Motor neuron (in vitro differentiated cells): ENCODE results near the gene OSBPL7. TPM values are rescaled to one million over a fixed set of nuclear protein-coding genes. Genes with fewer than 3 reads are reported as not detected.
A peak's percentile ranks its signal among the peaks of the same experiment; 100 is the strongest.

ENCODE experiments used
- ATAC-seq, 8 experiments: fragments of 200-7000 bp; cut with Tn5 transposase; replicated peaks in 6 of 8; 2 replicates each; pipeline ENCODE4 v1.8.0; 2021; ENCODE audit warnings: mild to moderate bottlenecking in 8 of 8, moderate library complexity in 8 of 8
- H3K27ac ChIP-seq, 2 donors: fragments of 250-450 bp; sonication (Bioruptor Pico); 2 replicates each; pipeline ENCODE4 v1.9.0; 2021; ENCODE audit warnings: antibody characterized with exemption in 2 of 2, mild to moderate bottlenecking in 2 of 2, moderate library complexity in 1 of 2
- H3K4me1 ChIP-seq, 2 donors: fragments of 250-450 bp; sonication (Bioruptor Pico); replicated peaks in 1 of 2; 2 replicates each; pipeline ENCODE4 v1.6.1; 2021; ENCODE audit warnings: antibody characterized with exemption in 2 of 2, mild to moderate bottlenecking in 2 of 2, moderate library complexity in 1 of 2
- H3K4me3 ChIP-seq, 5 donors: fragments of 250-450 bp; sonication (Bioruptor Pico); 2 replicates each; pipeline ENCODE4 v1.9.0; 2021; ENCODE audit warnings: antibody characterized with exemption in 5 of 5, mild to moderate bottlenecking in 5 of 5, moderate library complexity in 4 of 5
- WGBS, 10 experiments: fragments of 450-650 bp; shearing (Covaris generic); methylation state at CpG; one replicate each; pipeline ENCODE4 v1.0.0; 2022; 5-methylcytosine and 5-hydroxymethylcytosine counted together
- in situ Hi-C, 9 experiments: fragments of 400-800 bp; cut with MboI; loops; one replicate each; pipeline ENCODE4 v1.15.0; 2021; ENCODE audit warnings: low sequenced_read_pairs in 9 of 9, low pct_unique_long_range_greater_than_20kb in 2 of 9; ENCODE audit not compliant: unreplicated experiment in 9 of 9
- total RNA-seq, 8 experiments: library from RNA; unstranded; fragments of 300-600 nt; gene quantifications; 2 replicates each; pipeline versions ENCODE4 v1.2.3 to v1.2.4, GENCODE V29; 2022

OSBPL7 gene
- total RNA-seq, 8 experiments from 2014 or later: 2.2 to 16.6 (median 8.4) TPM

DNA sequence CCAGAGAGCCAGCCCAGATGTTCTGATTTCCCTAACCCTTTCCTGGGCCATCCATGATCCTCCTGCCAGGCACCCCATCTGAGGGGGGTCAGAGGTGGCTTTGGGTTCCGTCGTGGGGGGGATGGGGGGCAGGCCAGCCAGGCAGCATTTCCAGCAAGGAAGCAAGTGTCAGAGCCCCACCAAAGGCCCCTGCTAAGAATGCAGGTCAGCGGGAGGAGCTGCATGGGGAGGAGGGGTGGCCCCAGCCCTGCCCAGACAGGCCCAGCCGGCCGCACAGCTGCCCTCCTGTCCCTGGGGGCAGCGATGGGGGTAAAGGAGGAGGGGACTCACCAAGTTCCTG is 21.8 kb upstream of the OSBPL7 start:
- Histone ChIP-seq H3K4me1 (peaks cover 11 to 19% of the 10 kb centered on the region in 2 donors), H3K27ac (no peak overlapping the region), H3K4me3 (no peak overlapping the region)
- in situ Hi-C loops: loop anchor here in 4 of 9 experiments (5.0 to 25.0 kb wide), 5 partner anchors 44 to 169 kb away; partner anchors contain the start of genes PNPO (in 1 of the 4) and SP2 (in 1 of the 4)
- no peak for ATAC-seq
- 0% methylated on average over 1 of the region's 6 CpGs; no CpG with 5 or more reads in 9 of the 10 experiments for WGBS, 10 experiments

GRCh38 chr17:47841488-47842291 is 20.1 kb upstream of the OSBPL7 start:
- H3K27ac ChIP-seq: peak overlapping the region in 1 of 2 donors; percentile 41
- in situ Hi-C loops: loop anchor here in 4 of 9 experiments (5.0 to 25.0 kb wide), 5 partner anchors 46 to 171 kb away; partner anchors contain the start of genes PNPO (in 1 of the 4) and SP2 (in 1 of the 4)

DNA sequence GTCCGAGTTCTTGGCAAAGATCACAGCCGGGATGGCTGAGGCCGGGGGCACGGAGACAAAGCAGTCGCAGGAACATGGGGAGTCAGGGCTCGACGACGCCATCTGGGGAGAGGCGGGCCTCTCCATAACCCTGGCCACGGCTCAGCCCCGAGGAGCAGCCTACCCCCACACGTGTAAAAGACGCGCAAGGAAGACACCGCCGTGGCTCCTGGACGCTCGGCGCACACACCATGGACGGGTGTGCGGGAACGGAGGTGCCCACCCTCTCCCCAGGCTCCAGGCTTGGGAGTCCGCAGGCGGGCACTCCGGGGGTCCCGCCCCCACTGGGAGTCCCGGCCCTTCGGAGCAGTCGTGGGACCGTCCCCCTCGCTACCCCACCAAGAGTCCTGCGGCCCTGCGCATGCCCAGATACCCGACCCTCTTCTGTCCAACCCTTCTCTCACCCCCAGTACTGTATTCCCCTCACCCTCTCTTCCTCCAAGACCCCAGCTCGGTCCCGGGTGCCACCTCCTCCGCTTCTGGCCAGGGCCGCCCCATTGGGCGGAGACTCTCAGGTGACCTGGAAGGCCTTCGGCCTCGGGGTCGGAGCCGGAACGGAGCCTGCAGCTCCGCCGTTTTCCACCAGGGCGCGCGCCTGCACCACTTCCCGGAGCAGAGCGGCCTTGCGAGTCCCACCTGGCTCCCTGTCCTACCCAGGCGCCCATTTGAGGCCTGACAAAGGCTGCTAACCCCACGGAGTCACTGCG is 19.3 kb upstream of the OSBPL7 start, which contains the start of gene SCRN2:
Gene SCRN2 (minus strand): TSS at position 532 of the 746 bp plus-strand sequence. CDS start 430 bp downstream, at position 102.
- Histone ChIP-seq H3K4me1 (peaks cover 11 to 16% of the 10 kb centered on the region in 2 donors), H3K27ac (peak within 1 kb of the TSS in 1 of 2 donors; percentile 43)
- in situ Hi-C loops: loop anchor here in 4 of 9 experiments (5.0 to 25.0 kb wide), 5 partner anchors 46 to 171 kb away; partner anchors contain the start of genes PNPO (in 1 of the 4) and SP2 (in 1 of the 4)

More at GRCh38 chr17:47841488-47842291, 20.1 kb upstream of the OSBPL7 start:
- Histone ChIP-seq H3K4me3 (peak overlapping the region; percentile 44 to 80 (median 58)), H3K4me1 (peaks cover 11 to 19% of the 10 kb centered on the region in 2 donors)
- ATAC-seq: peak in 5 of 8 experiments; percentile 1 to 3 (median 2)
- 54 to 100% (median 71%) methylated on average over 1 to 9 of the region's 16 CpGs; no CpG with 5 or more reads in 3 of the 10 experiments for WGBS, 10 experiments

GRCh38 chr17:47840001-47840741 is 18.6 kb upstream of the OSBPL7 start:
- in situ Hi-C loops: loop anchor here in 4 of 9 experiments (5.0 to 25.0 kb wide), 5 partner anchors 47 to 172 kb away; partner anchors contain the start of genes PNPO (in 1 of the 4) and SP2 (in 1 of the 4)
- H3K4me3 ChIP-seq: peak overlapping the region; percentile 44 to 80 (median 58)
- ATAC-seq: no peak
- WGBS, 10 experiments: 0 to 95% (median 47%) methylated on average over 1 to 7 of the region's 17 CpGs; no CpG with 5 or more reads in 5 of the 10 experiments
- H3K27ac ChIP-seq: peak overlapping the region in 1 of 2 donors; percentile 43
- peaks cover 11 to 16% of the 10 kb centered on the region in 2 donors for H3K4me1 ChIP-seq

More for the DNA sequence above, 19.3 kb upstream of the OSBPL7 start, which contains the start of gene SCRN2:
- WGBS, 10 experiments: 0% methylated on average over 2 to 12 of the region's 55 CpGs; no CpG with 5 or more reads in 7 of the 10 experiments
- H3K4me3 ChIP-seq: peak within 1 kb of the TSS; percentile 44 to 80 (median 58)
- peak; percentile 81 to 91 (median 89) for ATAC-seq

DNA sequence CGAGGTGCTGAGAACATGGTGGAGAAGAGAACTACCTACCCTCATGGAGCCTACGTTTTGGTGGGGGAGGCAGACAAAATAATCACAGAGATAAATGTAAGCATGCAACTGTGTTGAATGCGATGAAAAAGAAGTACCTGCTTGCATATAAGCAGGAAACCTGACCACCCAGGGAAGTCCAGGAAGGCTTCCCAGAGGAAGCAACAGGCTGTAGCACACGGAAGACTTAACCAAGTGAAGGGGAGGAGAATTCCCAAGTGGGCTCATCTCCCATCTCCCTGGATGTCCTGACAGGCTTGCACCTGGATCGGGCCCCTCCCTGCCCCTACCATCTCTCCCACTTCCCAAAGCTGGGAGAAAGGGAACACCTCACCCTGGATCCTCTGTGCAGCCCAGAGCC is 17.5 kb upstream of the OSBPL7 start:
- H3K27ac ChIP-seq: no peak overlapping the region
- whole genome bisulfite sequencing, 10 experiments: 0 to 100% (median 83%) methylated on average over 1 to 3 of the region's 5 CpGs; no CpG with 5 or more reads in 1 of the 10 experiments
- peaks cover 11 to 16% of the 10 kb centered on the region in 2 donors for H3K4me1 ChIP-seq
- no peak overlapping the region for H3K4me3 ChIP-seq
- in situ Hi-C loops: loop anchor here in 1 of 9 experiments (25.0 kb wide), 2 partner anchors 98 to 173 kb away; partner anchors contain the start of gene PNPO
- no peak for ATAC-seq

DNA sequence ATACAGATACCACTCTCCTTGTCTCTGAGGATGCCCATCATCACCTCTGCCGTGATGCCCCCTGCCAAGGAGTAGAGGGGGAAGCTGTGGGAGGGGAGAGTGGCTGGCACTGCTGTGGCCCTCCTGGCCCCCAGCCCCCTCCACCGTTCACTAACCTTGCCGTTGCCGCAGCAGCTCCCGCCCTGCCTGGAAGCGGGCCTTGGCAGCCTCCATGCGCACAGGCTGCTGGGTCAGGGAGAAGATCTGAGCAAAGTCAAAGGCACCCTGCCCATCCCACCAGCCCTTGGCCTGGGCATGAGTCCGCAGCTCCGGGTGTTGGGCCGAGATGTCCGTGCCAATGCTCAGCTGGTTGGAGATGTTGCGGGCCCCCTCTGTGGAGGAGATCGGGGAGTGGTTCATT is 17.0 kb upstream of the OSBPL7 start:
- ATAC-seq: no peak
- 83 to 96% methylated on average over 2 to 4 of the region's 13 CpGs; no CpG with 5 or more reads in 8 of the 10 experiments for WGBS, 10 experiments
- Histone ChIP-seq H3K27ac (no peak overlapping the region), H3K4me1 (peaks cover 11 to 16% of the 10 kb centered on the region in 2 donors), H3K4me3 (no peak overlapping the region)
- in situ Hi-C loops: loop anchor here in 1 of 9 experiments (25.0 kb wide), 2 partner anchors 99 to 174 kb away; partner anchors contain the start of gene PNPO

- Histone ChIP-seq H3K27ac (no peak overlapping the region), H3K4me3 (no peak overlapping the region), H3K4me1 (peaks cover 11 to 14% of the 10 kb centered on the region in 2 donors)
- 0 to 100% (median 53%) methylated on average over 1 to 5 of the region's 13 CpGs; no CpG with 5 or more reads in 3 of the 10 experiments for WGBS, 10 experiments
- ATAC-seq: peak in 2 of 8 experiments; percentile 8 to 13
- in situ Hi-C loops: loop anchor here in 1 of 9 experiments (25.0 kb wide), 2 partner anchors 100 to 175 kb away; partner anchors contain the start of gene PNPO
These were observed 15.9 kb upstream of the OSBPL7 start for GRCh38 chr17:47837401-47838039.

DNA sequence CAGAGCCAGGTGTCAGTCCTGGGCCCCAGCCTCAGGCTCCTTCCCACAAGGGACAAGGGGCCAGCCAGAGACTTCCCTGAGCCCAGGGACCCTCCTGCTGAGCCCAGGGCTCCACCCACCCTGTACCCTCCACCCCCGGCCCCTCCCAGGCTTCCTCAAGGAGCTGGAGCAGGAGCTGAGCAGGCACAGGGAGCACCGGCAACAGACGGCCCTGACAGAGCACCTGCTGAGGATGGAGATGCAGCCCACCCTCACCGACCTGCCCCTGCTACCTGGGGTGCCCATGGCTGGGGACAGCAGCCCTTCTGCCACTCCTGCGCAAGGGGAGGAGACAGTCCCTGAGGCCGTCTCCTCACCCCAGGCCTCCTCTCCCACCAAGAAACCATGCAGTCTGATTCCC is 15.0 kb upstream of the OSBPL7 start:
- Histone ChIP-seq H3K4me1 (peaks cover 12 to 17% of the 10 kb centered on the region in 2 donors), H3K27ac (no peak overlapping the region), H3K4me3 (no peak overlapping the region)
- no peak for ATAC-seq
- in situ Hi-C loops: loop anchor here in 1 of 9 experiments (25.0 kb wide), 2 partner anchors 101 to 176 kb away; partner anchors contain the start of gene PNPO
- 66 to 100% methylated on average over 2 to 4 of the region's 6 CpGs; no CpG with 5 or more reads in 8 of the 10 experiments for WGBS, 10 experiments

DNA sequence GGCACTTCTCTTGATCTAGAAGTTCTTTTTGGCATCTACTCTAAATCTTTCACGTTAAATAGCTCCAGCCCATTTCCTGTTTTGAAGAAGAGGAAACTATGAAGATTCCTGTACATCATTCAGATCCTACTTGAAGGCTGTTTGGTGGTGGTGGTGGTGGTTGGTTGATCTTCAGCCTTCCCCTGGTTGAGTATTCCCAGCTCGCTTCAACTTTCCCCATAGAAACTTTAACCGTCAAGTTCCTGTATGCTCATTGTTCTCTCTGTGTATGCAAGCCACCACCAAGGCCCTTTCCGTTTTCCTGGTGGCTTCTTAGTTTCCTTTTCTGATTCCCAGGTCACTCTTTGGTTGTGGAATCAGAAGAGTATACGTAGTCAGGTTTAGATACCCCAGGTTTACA is 13.2 kb upstream of the OSBPL7 start:
- no peak overlapping the region for H3K27ac ChIP-seq
- ATAC-seq: no peak
- H3K4me3 ChIP-seq: no peak overlapping the region
- 40 to 100% (median 69%) methylated on average over 1 to 5 of the region's 5 CpGs; no CpG with 5 or more reads in 1 of the 10 experiments for WGBS, 10 experiments
- in situ Hi-C loops: loop anchor here in 1 of 9 experiments (25.0 kb wide), 2 partner anchors 103 to 178 kb away; partner anchors contain the start of gene PNPO
- H3K4me1 ChIP-seq: peaks cover 11% of the 10 kb centered on the region in 2 donors

- 0 to 33% (median 17%) methylated on average over 1 to 4 of the region's 7 CpGs; no CpG with 5 or more reads in 3 of the 10 experiments for WGBS, 10 experiments
- peak overlapping the region; percentile 62 to 97 (median 79) for H3K4me3 ChIP-seq
- peak overlapping the region in 1 of 2 donors; percentile 6 for H3K27ac ChIP-seq
- ATAC-seq: no peak
- H3K4me1 ChIP-seq: peaks cover 11% of the 10 kb centered on the region in 2 donors
- in situ Hi-C loops: loop anchor here in 1 of 9 experiments (25.0 kb wide), 2 partner anchors 105 to 180 kb away; partner anchors contain the start of gene PNPO
These were observed 10.3 kb upstream of the OSBPL7 start for GRCh38 chr17:47831934-47832327.
